CD4-positive, alpha-beta memory T cell (primary cell): Measurements from ENCODE around the gene CCDC197. TPM values are rescaled to one million over a fixed set of nuclear protein-coding genes. Genes with fewer than 3 reads are reported as not detected.

Experiments
- CTCF ChIA-PET: fragments of 350-600 bp; sonication (Branson Sonifier 250); formaldehyde crosslinking; loops from one replicate; lab custom pipeline; 2021; ENCODE audit warnings: inconsistent platforms; ENCODE audit not compliant: partially characterized antibody; lab: Charles Lee
- POLR2A ChIA-PET: fragments of 350-600 bp; sonication (Branson Sonifier 250); formaldehyde crosslinking; loops from one replicate; lab custom pipeline; 2021; ENCODE audit not compliant: partially characterized antibody; lab: Charles Lee
- DNase-seq, 5 donors: peaks; one replicate each; pipeline versions ENCODE4 v3.0.0 to v3.0.0-alpha.2; 2020 to 2022; ENCODE audit warnings: mixed read lengths in 1 of 5
- H3K27ac ChIP-seq: one replicate; pipeline ENCODE4 v1.7.0; 2013; ENCODE audit warnings: low read depth, low read length
- H3K27me3 ChIP-seq: 2 replicates; pipeline ENCODE4 v1.7.0; 2013; ENCODE audit warnings: mild to moderate bottlenecking, low read length, moderate library complexity; ENCODE audit not compliant: insufficient read depth
- H3K36me3 ChIP-seq: 2 replicates; pipeline ENCODE4 v1.7.0; 2013; ENCODE audit warnings: mild to moderate bottlenecking, low read length, moderate library complexity; ENCODE audit not compliant: insufficient read depth
- H3K4me1 ChIP-seq: 2 replicates; pipeline ENCODE4 v1.7.0; 2013; ENCODE audit warnings: mild to moderate bottlenecking, low read length, moderate library complexity; ENCODE audit not compliant: insufficient read depth
- H3K4me3 ChIP-seq, 2 donors: one replicate each; pipeline ENCODE4 v1.7.0; 2013; ENCODE audit warnings: low read length in 2 of 2, mild to moderate bottlenecking in 1 of 2
- H3K9me3 ChIP-seq, 2 donors: one replicate each; pipeline ENCODE4 v1.7.0; 2013; ENCODE audit warnings: low read length in 2 of 2, control low read depth in 1 of 2; ENCODE audit not compliant: control insufficient read depth in 1 of 2
- H3K27ac Mint-ChIP-seq, 7 donors: one replicate each; pipeline ENCODE4 v1.8.0; 2020 to 2021; ENCODE audit warnings: mixed read lengths in 7 of 7, mild to moderate bottlenecking in 6 of 7, inconsistent platforms in 3 of 7, moderate library complexity in 3 of 7
- H3K27me3 Mint-ChIP-seq, 2 donors: one replicate each; pipeline ENCODE4 v1.8.0; 2020 to 2021; ENCODE audit warnings: mixed read lengths in 2 of 2
- H3K36me3 Mint-ChIP-seq, 2 donors: one replicate each; pipeline ENCODE4 v1.8.0; 2020 to 2021; ENCODE audit warnings: mixed read lengths in 2 of 2, inconsistent platforms in 1 of 2, mild to moderate bottlenecking in 1 of 2
- H3K4me1 Mint-ChIP-seq, 4 donors: one replicate each; pipeline ENCODE4 v1.8.0; 2020 to 2021; ENCODE audit warnings: mixed read lengths in 4 of 4, mild to moderate bottlenecking in 1 of 4
- H3K4me3 Mint-ChIP-seq, 8 donors: one replicate each; pipeline ENCODE4 v1.8.0; 2020 to 2021; ENCODE audit warnings: mixed read lengths in 8 of 8, mild to moderate bottlenecking in 7 of 8, moderate library complexity in 6 of 8, inconsistent platforms in 3 of 8
- H3K9me3 Mint-ChIP-seq, 8 donors: one replicate each; pipeline ENCODE4 v1.8.0; 2020 to 2021; ENCODE audit warnings: mixed read lengths in 8 of 8, mild to moderate bottlenecking in 5 of 8, inconsistent platforms in 3 of 8, moderate library complexity in 1 of 8
- intact Hi-C: fragments of 100-400 bp; cut with micrococcal nuclease; formaldehyde crosslinking; loops from one replicate; pipeline ENCODE4 v1.15.1; 2023
- polyA plus RNA-seq, 2 donors: library from polyadenylated mRNA; unstranded; fragments of 300-500 nt; fragmentation: Illumina TruSeq; gene quantifications; one replicate each; pipeline ENCODE4 v1.2.3, GENCODE V29; 2021
- total RNA-seq, 2 experiments: library from RNA; stranded (reverse); gene quantifications; one replicate each; pipeline ENCODE4 v1.2.3, GENCODE V29; 2021

CCDC197 gene
- total and polyA plus RNA-seq, 4 experiments from 2014 or later: not detected

DNA sequence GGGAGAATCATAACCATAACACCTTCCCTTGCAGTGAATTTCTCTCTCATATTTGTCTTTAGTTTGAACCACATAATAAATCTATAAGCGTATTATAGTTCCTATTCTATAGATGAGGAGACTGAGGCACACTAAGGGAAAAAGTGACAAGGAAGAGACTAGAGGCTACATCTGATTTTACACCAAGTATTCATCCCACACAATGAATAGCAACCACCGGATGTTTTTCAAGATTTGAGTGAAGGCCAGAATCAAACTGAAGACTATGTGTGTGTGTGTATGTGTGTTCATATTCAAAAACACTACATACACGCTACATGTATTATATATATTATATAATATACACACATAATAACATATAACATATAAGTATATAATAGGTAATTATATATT is 25.5 kb upstream of the CCDC197 start:
- H3K27me3 ChIP-seq: no peaks in the 10 kb centered on the region
- H3K36me3 Mint-ChIP-seq: peaks cover under 1 to 1% of the 10 kb centered on the region in 2 donors
- peak overlapping the region; percentile 86 to 94 (median 90) for H3K4me3 Mint-ChIP-seq
- peaks cover 57% of the 10 kb centered on the region for H3K4me1 ChIP-seq
- peaks cover 0 to 3% (median 2%) of the 10 kb centered on the region in 8 donors for H3K9me3 Mint-ChIP-seq
- peak overlapping the region in 5 of 7 donors; percentile 43 to 93 (median 80) for H3K27ac Mint-ChIP-seq
- ChIA-PET CTCF (interaction anchor here (1.5 to 39.2 kb wide), 8 partner anchors 11 to 171 kb away, joined by 3 to 1377 read pairs (median 22); partner anchors contain the start of gene CCDC197), POLR2A (interaction anchor here (0.5 to 18.4 kb wide), 10 partner anchors 11 to 187 kb away, joined by 3 to 469 read pairs (median 4); no protein-coding TSS in a partner anchor)
- H3K4me3 ChIP-seq: peak overlapping the region in 1 of 2 donors; percentile 66
- H3K36me3 ChIP-seq: no peaks in the 10 kb centered on the region
- H3K27ac ChIP-seq: no peak overlapping the region
- DNase-seq: no peak
- H3K27me3 Mint-ChIP-seq: no peaks in the 10 kb centered on the region
- no peaks in the 10 kb centered on the region for H3K9me3 ChIP-seq
- H3K4me1 Mint-ChIP-seq: peaks cover 34 to 67% (median 54%) of the 10 kb centered on the region in 4 donors
- intact Hi-C loops: loop anchor here (2.0 kb wide), 2 partner anchors 55 to 109 kb away; partner anchors contain the start of genes DDX24, IFI27L1 and OTUB2

DNA sequence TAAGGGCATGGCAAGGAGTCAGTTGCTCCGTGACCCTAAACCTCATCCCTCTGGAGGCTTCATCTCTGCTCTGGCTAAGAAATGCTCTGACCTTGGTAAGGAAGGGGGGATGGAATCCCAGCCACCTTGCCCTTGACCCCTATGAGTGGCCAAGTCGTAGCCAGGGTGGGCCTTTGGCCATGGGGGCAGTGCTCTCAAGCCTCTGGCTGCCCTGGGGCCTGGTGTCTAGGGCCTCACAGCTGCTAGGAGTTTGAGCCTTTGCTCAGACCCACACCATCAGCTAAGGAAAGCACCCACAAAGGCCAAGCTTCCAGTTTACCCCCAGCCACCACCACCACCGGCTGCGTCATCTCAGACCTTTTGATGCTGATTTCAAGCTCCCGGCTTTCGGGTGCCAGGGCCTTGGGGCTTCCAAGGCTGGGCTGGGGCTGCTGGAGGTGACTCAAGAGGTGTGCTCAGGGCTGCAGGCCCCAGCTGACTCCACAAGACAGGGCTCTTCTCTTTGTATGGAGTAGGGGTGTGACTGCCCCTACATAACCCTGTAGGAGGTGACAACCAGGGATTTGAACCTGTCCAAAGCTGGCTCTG is 24.4 kb upstream of the CCDC197 start:
- peak overlapping the region in 1 of 8 donors; percentile 46 for H3K4me3 Mint-ChIP-seq
- Histone ChIP-seq H3K9me3 (peaks cover 3 to 6% of the 10 kb centered on the region in 2 donors), H3K36me3 (no peaks in the 10 kb centered on the region), H3K4me1 (peaks cover 60% of the 10 kb centered on the region), H3K27me3 (no peaks in the 10 kb centered on the region), H3K4me3 (no peak overlapping the region), H3K27ac (no peak overlapping the region)
- CTCF ChIA-PET: interaction anchor here (0.7 to 39.2 kb wide), 6 partner anchors 10 to 164 kb away, joined by 3 to 1377 read pairs (median 30); partner anchors contain the start of gene CCDC197
- H3K4me1 Mint-ChIP-seq: peaks cover 41 to 72% (median 58%) of the 10 kb centered on the region in 4 donors
- peaks cover 0 to 12% (median 8%) of the 10 kb centered on the region in 8 donors for H3K9me3 Mint-ChIP-seq
- H3K27me3 Mint-ChIP-seq: no peaks in the 10 kb centered on the region
- peaks cover 2 to 6% of the 10 kb centered on the region in 2 donors for H3K36me3 Mint-ChIP-seq
- intact Hi-C loops: no loop called here
- H3K27ac Mint-ChIP-seq: peak overlapping the region in 3 of 7 donors; percentile 47 to 64 (median 49)
- POLR2A ChIA-PET: interaction anchor here (1.0 to 18.4 kb wide), 5 partner anchors 10 to 39 kb away, joined by 3 to 469 read pairs (median 21); no protein-coding TSS in a partner anchor
- no peak for DNase-seq

DNA sequence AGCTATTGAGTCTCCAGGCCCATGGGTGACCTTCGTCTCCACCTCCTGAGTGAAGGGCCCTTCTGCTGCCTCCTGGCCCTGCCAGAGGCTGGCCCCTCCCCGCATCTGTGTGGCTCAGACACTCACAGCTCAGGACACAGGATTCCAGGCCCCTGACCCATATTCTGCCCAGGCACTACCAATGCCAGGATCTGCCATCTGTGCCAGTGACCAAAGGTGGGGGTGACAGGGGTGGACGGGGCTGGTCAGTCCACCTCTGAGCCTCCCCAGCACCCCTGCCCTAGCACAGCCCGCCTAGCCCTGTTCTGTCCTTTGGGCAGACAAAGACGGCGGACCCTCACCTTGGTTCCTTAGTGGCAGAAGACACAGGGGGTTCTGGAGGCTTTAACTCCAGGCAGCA is 23.5 kb upstream of the CCDC197 start:
- H3K27me3 ChIP-seq: no peaks in the 10 kb centered on the region
- CTCF ChIA-PET: interaction anchor here (0.7 to 39.2 kb wide), 3 partner anchors 12 to 25 kb away, joined by 4 to 1377 read pairs (median 114); partner anchors contain the start of gene CCDC197

DNA sequence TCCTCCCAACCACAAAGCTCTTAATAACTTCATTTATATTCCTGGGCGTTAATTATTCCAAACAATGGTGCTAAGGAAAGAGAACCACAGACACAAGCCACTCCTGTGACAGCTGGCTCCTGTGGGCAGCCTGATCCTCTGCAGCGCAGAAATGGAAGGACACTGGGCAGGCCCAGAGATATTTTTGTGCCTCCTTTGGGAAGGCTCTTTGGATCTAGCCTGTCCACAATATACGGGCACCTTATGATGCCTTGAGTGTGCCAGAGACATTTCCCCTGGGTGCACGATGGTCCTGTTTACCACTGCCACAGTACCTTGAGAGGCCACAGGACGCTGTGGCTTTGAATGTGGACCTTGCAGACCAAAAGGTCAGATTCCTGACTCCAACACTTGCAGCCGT is 22.8 kb upstream of the CCDC197 start:
- H3K4me3 Mint-ChIP-seq: peak overlapping the region in 3 of 8 donors; percentile 8 to 27 (median 22)
- POLR2A ChIA-PET: interaction anchor here (5.1 to 18.4 kb wide), 2 partner anchors 15 to 34 kb away, joined by 146 to 469 read pairs; no protein-coding TSS in a partner anchor
- peaks cover 6 to 7% of the 10 kb centered on the region in 2 donors for H3K36me3 Mint-ChIP-seq

More for the DNA sequence above, 23.5 kb upstream of the CCDC197 start:
- POLR2A ChIA-PET: interaction anchor here (5.1 to 18.4 kb wide), 2 partner anchors 15 to 34 kb away, joined by 146 to 469 read pairs; no protein-coding TSS in a partner anchor
- Histone ChIP-seq H3K4me3 (no peak overlapping the region), H3K36me3 (no peaks in the 10 kb centered on the region), H3K4me1 (peaks cover 69% of the 10 kb centered on the region), H3K27ac (no peak overlapping the region), H3K9me3 (peaks cover 3 to 10% of the 10 kb centered on the region in 2 donors)
- Mint-ChIP-seq H3K9me3 (peaks cover 3 to 21% (median 14%) of the 10 kb centered on the region in 8 donors), H3K27me3 (no peaks in the 10 kb centered on the region), H3K27ac (no peak overlapping the region), H3K4me3 (no peak overlapping the region), H3K4me1 (peaks cover 49 to 77% (median 66%) of the 10 kb centered on the region in 4 donors), H3K36me3 (peaks cover 6 to 7% of the 10 kb centered on the region in 2 donors)
- no peak for DNase-seq
- intact Hi-C loops: no loop called here

DNA sequence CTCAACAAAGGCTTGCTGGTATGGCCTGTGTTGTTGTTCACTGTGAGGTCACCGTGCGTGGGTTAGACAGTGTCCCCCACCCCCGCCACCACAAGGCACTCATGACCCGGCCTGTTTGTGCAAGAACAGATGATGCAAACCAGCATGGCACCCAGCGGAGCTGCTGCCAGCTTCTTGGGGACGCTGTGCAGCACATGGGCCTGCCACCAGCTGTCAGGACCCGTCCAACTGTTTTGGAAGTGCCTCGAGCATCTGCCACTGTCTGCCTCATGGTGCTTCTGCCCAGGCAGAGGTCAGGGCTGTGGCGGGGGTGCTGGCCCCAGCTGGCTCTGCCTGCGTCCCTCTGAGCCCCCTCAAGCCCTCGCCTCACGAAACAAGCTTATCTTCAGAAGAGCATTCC is 22.3 kb upstream of the CCDC197 start:
- POLR2A ChIA-PET: interaction anchor here (18.4 kb wide), 1 partner anchor 16 kb away, joined by 469 read pairs; no protein-coding TSS in a partner anchor
- Mint-ChIP-seq H3K27me3 (no peaks in the 10 kb centered on the region), H3K36me3 (peaks cover 6 to 7% of the 10 kb centered on the region in 2 donors), H3K4me3 (peak overlapping the region in 2 of 8 donors; percentile 39 to 42), H3K4me1 (peaks cover 55 to 81% (median 70%) of the 10 kb centered on the region in 4 donors), H3K27ac (peak overlapping the region in 1 of 7 donors; percentile 96), H3K9me3 (peaks cover 3 to 22% (median 14%) of the 10 kb centered on the region in 8 donors)
- Histone ChIP-seq H3K36me3 (no peaks in the 10 kb centered on the region), H3K27ac (no peak overlapping the region), H3K4me1 (peaks cover 80% of the 10 kb centered on the region), H3K9me3 (peaks cover 3 to 10% of the 10 kb centered on the region in 2 donors), H3K27me3 (no peaks in the 10 kb centered on the region), H3K4me3 (no peak overlapping the region)
- CTCF ChIA-PET: interaction anchor here (1.0 to 39.2 kb wide), 3 partner anchors 25 to 161 kb away, joined by 3 to 1377 read pairs (median 4); no protein-coding TSS in a partner anchor
- no peak for DNase-seq
- intact Hi-C loops: no loop called here

More for the DNA sequence above, 22.8 kb upstream of the CCDC197 start:
- intact Hi-C loops: no loop called here
- Histone ChIP-seq H3K27ac (no peak overlapping the region), H3K9me3 (peaks cover 3 to 10% of the 10 kb centered on the region in 2 donors), H3K27me3 (no peaks in the 10 kb centered on the region), H3K4me1 (peaks cover 76% of the 10 kb centered on the region), H3K4me3 (no peak overlapping the region), H3K36me3 (no peaks in the 10 kb centered on the region)
- CTCF ChIA-PET: interaction anchor here (1.0 to 39.2 kb wide), 4 partner anchors 24 to 162 kb away, joined by 3 to 1377 read pairs (median 59); partner anchors contain the start of gene CCDC197
- Mint-ChIP-seq H3K27ac (no peak overlapping the region), H3K4me1 (peaks cover 53 to 78% (median 68%) of the 10 kb centered on the region in 4 donors), H3K9me3 (peaks cover 3 to 22% (median 14%) of the 10 kb centered on the region in 8 donors), H3K27me3 (no peaks in the 10 kb centered on the region)
- DNase-seq: no peak

DNA sequence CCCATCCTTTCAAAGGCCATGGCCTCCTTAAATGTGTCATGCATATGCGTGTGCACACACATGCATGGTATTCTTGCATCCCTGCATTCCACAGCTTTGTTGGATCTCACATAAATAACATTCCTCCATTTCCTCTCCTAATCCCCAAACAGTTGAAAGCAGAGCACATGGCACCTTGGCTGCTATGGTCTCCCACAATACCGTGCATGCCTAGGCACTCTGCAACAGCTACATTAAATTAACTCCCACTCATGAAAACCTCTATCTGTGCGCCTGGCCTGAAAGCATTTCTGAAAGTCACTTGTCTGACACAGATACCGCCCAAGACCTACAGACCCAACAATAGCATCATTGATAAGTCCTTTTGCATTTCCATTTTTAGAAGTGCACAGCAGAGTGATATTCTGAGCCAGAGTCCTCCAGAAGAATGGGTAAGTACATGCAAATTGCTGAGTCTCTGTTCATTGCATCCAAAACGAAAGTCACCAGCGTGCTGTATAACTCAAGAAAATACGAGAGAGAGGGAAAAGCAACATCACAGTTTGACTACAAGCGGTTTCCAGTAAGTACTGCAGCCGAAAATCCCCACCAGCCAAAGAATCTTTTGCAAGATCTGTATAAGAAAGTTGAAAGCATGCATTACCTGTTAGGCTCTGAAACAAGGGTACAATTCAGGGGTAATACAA is 21.2 kb upstream of the CCDC197 start:
- H3K4me1 ChIP-seq: peaks cover 79% of the 10 kb centered on the region
- peaks cover 3 to 10% of the 10 kb centered on the region in 2 donors for H3K9me3 ChIP-seq
- H3K27ac Mint-ChIP-seq: peak overlapping the region in 6 of 7 donors; percentile 5 to 96 (median 56)
- POLR2A ChIA-PET: interaction anchor here (0.7 to 18.4 kb wide), 3 partner anchors 17 to 37 kb away, joined by 4 to 469 read pairs (median 33); no protein-coding TSS in a partner anchor
- peak overlapping the region; percentile 30 to 53 for H3K4me3 ChIP-seq
- no peaks in the 10 kb centered on the region for H3K27me3 ChIP-seq
- H3K4me3 Mint-ChIP-seq: peak overlapping the region; percentile 58 to 84 (median 76)
- peaks cover 52 to 80% (median 66%) of the 10 kb centered on the region in 4 donors for H3K4me1 Mint-ChIP-seq
- peaks cover 3 to 22% (median 14%) of the 10 kb centered on the region in 8 donors for H3K9me3 Mint-ChIP-seq
- H3K36me3 ChIP-seq: no peaks in the 10 kb centered on the region
- H3K27ac ChIP-seq: peak overlapping the region; percentile 10
- CTCF ChIA-PET: interaction anchor here (1.1 to 39.2 kb wide), 6 partner anchors 8 to 160 kb away, joined by 3 to 1377 read pairs (median 4); no protein-coding TSS in a partner anchor
- no peaks in the 10 kb centered on the region for H3K27me3 Mint-ChIP-seq
- intact Hi-C loops: no loop called here
- DNase-seq: peak in 2 of 5 donors; percentile 17 to 40
- peaks cover 6 to 7% of the 10 kb centered on the region in 2 donors for H3K36me3 Mint-ChIP-seq
